OCI-LY1 (cell line): ENCODE measurements around the gene STAT3.

ENCODE experiments used
- CTCF ChIP-seq: fragments of 200-600 bp; sonication (generic), shearing (Covaris generic); IDR thresholded peaks from 2 replicates; pipeline ENCODE4 v1.5.1; 2017; ENCODE audit warnings: mild to moderate bottlenecking, antibody characterized with exemption, low read length, moderate library complexity, mixed read lengths
- EZH2 ChIP-seq: fragments of 200-600 bp; sonication (generic), shearing (Covaris generic); IDR thresholded peaks from 2 replicates; pipeline ENCODE4 v1.8.0; 2017; ENCODE audit warnings: borderline replicate concordance, mixed run types, mild to moderate bottlenecking, antibody characterized with exemption, low read length, moderate library complexity, mixed read lengths

- TF ChIP-seq CTCF, result no peak
- TF ChIP-seq EZH2, result no peak
Measured at GRCh38 chr17:42421136-42421506, 32.9 kb upstream of the STAT3 start.
